Measurements from ENCODE around the gene FAM32A. TPM values are rescaled to one million over a fixed set of nuclear protein-coding genes. Genes with fewer than 3 reads are reported as not detected.

FAM32A gene
- total RNA-seq, 1 experiment from 2014 or later, result 44.6 TPM

- in situ Hi-C loops (cut with HindIII; ENCODE audit: low pct_unique_long_range_greater_than_20kb, low sequenced_read_pairs) (no loop called here), intact Hi-C loops (cut with micrococcal nuclease; ENCODE audit: unreplicated experiment) (no loop called here)
- no peak for DNase-seq (ENCODE audit: low read depth, low spot score)
- TF ChIP-seq POLR2AphosphoS5 (IDR thresholded peaks at IDR 0.05; ENCODE audit: low read depth, low read length) (no peak), TCF7L2 (IDR thresholded peaks at IDR 0.05; ENCODE audit: low read depth, low read length) (no peak), CTCF (IDR thresholded peaks at IDR 0.05) (no peak), SIN3A (IDR thresholded peaks at IDR 0.05; ENCODE audit: borderline replicate concordance, insufficient read depth, low read depth, low read length) (no peak)
- TF ChIP-seq, protein P1, sequence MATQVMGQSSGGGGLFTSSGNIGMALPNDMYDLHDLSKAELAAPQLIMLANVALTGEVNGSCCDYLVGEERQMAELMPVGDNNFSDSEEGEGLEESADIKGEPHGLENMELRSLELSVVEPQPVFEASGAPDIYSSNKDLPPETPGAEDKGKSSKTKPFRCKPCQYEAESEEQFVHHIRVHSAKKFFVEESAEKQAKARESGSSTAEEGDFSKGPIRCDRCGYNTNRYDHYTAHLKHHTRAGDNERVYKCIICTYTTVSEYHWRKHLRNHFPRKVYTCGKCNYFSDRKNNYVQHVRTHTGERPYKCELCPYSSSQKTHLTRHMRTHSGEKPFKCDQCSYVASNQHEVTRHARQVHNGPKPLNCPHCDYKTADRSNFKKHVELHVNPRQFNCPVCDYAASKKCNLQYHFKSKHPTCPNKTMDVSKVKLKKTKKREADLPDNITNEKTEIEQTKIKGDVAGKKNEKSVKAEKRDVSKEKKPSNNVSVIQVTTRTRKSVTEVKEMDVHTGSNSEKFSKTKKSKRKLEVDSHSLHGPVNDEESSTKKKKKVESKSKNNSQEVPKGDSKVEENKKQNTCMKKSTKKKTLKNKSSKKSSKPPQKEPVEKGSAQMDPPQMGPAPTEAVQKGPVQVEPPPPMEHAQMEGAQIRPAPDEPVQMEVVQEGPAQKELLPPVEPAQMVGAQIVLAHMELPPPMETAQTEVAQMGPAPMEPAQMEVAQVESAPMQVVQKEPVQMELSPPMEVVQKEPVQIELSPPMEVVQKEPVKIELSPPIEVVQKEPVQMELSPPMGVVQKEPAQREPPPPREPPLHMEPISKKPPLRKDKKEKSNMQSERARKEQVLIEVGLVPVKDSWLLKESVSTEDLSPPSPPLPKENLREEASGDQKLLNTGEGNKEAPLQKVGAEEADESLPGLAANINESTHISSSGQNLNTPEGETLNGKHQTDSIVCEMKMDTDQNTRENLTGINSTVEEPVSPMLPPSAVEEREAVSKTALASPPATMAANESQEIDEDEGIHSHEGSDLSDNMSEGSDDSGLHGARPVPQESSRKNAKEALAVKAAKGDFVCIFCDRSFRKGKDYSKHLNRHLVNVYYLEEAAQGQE (IDR thresholded peaks at IDR 0.05; ENCODE audit: insufficient read depth in 1 of 2, low read depth in 2 of 2, low read length in 1 of 2), result no peak
- no peak overlapping the region for H3K27ac ChIP-seq (ENCODE audit: low read length)
- no TSS peak for BruUV-seq (replicated peaks)
- no peaks in the 10 kb centered on the region for H3K27me3 ChIP-seq (ENCODE audit: control insufficient read depth, insufficient read depth, low read length)
- no peaks in the 10 kb centered on the region for H3K4me1 ChIP-seq (ENCODE audit: control insufficient read depth, insufficient read depth, low read length)
- no peak overlapping the region for H3K4me3 ChIP-seq (ENCODE audit: low read depth in 2 of 2, low read length in 2 of 2)
- H3K9me3 ChIP-seq (ENCODE audit: control insufficient read depth, insufficient read depth, low read depth, low read length), result no peaks in the 10 kb centered on the region
- 0 out of 2 replicates have a peak, but pooled peaks cover 2% of the 10 kb centered on the region for H3K36me3 ChIP-seq (ENCODE audit: control insufficient read depth, insufficient read depth, low read length)
- ATAC-seq, result 0 out of 2 replicates have a peak, but pooled peaks have one; percentile 20
- ChIA-PET POLR2A (no interaction called here), CTCF (no interaction called here)
Observed at GRCh38 chr19:16233081-16233776, 48.0 kb downstream of the FAM32A start.

GRCh38 chr19:16233836-16234551 is 48.8 kb downstream of the FAM32A start:
- ChIA-PET CTCF (no interaction called here), POLR2A (no interaction called here)
- no peaks in the 10 kb centered on the region for H3K27me3 ChIP-seq (ENCODE audit: control insufficient read depth, insufficient read depth, low read length)
- intact Hi-C loops (cut with micrococcal nuclease; ENCODE audit: unreplicated experiment), result no loop called here
- 0 out of 2 replicates have a peak, but pooled peaks cover 2% of the 10 kb centered on the region for H3K36me3 ChIP-seq (ENCODE audit: control insufficient read depth, insufficient read depth, low read length)
- DNase-seq (ENCODE audit: low read depth, low spot score), result no peak
- in situ Hi-C loops (cut with HindIII; ENCODE audit: low pct_unique_long_range_greater_than_20kb, low sequenced_read_pairs), result no loop called here
- no peaks in the 10 kb centered on the region for H3K9me3 ChIP-seq (ENCODE audit: control insufficient read depth, insufficient read depth, low read depth, low read length)
- no TSS peak for BruUV-seq (replicated peaks)
- H3K4me3 ChIP-seq (ENCODE audit: low read depth in 2 of 2, low read length in 2 of 2), result no peak overlapping the region
- no peak for ATAC-seq
- TF ChIP-seq TCF7L2 (IDR thresholded peaks at IDR 0.05; ENCODE audit: low read depth, low read length) (no peak), SIN3A (IDR thresholded peaks at IDR 0.05; ENCODE audit: borderline replicate concordance, insufficient read depth, low read depth, low read length) (no peak), POLR2AphosphoS5 (IDR thresholded peaks at IDR 0.05; ENCODE audit: low read depth, low read length) (no peak), CTCF (IDR thresholded peaks at IDR 0.05) (no peak)
- TF ChIP-seq, protein P1 (IDR thresholded peaks at IDR 0.05; ENCODE audit: insufficient read depth in 1 of 2, low read depth in 2 of 2, low read length in 1 of 2), result no peak
- H3K4me1 ChIP-seq (ENCODE audit: control insufficient read depth, insufficient read depth, low read length), result no peaks in the 10 kb centered on the region
- no peak overlapping the region for H3K27ac ChIP-seq (ENCODE audit: low read length)
